GM19025 (cell line): ENCODE data around the gene PDE11A.

Source experiments
- ATAC-seq: cut with Tn5 transposase; IDR thresholded peaks from one replicate; pipeline ENCODE4 v1.9.1; 2021; ENCODE audit warnings: mild to moderate bottlenecking, low read depth, moderate library complexity; ENCODE audit not compliant: unreplicated experiment

The PDE11A gene

DNA sequence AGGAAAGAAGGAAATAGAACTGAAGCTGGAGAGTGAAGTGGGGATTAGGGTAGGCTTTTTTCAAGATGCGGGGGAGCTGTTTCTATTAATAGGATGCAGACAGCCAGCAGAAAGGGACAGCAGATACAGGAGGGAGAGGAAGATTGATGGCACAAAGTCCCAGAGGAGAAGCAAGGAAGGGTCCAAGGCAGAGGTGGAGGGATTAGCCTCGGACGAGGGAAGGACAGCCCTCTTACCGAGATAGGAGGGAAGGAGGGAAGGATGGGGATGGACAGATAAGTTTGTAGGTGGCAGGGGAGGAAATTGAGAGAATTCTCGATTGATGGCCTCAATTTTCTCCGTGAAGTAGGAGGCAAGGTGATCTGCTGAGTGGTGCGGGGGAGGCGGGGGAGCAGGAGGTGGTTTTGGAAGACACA, 362.6 kb downstream of the PDE11A start:
- no peak for ATAC-seq

DNA sequence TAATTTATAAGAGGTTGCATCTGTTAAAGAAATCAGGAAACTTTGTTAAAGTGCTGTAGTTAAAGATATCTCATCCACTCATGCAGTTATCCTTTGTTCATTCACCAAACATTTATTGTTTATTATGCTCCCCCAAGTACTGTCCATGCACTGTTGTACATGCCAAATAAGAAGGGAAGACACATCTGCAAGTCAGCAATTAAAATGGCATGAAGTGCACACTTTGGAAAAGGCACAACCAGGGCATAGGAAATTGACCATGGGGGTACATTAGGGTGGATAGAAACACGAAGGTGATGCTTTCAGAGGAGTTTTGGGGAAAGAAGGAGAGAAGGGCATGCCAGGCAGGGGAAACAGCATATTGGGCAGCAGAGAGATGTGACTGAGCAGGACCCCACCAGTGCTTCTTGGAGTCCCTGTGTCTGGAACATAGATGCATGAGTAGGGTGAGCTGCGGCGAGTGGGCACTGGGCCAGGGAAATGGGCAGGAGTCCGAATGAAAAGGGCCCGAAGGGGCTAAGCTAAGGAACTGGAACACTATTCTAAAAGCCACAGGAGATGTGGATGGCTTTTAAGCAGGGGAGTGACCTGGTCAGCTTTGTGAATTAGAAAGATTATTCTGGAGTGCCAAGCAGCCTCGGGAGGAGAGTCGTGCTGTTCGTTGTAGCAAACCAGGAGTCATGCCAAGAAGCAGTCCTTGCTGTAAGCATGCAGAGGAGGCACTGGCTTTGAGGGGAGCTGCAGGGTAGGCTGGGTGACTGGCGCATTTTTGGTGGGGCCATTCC, 363.7 kb downstream of the PDE11A start:
- ATAC-seq = no peak

DNA sequence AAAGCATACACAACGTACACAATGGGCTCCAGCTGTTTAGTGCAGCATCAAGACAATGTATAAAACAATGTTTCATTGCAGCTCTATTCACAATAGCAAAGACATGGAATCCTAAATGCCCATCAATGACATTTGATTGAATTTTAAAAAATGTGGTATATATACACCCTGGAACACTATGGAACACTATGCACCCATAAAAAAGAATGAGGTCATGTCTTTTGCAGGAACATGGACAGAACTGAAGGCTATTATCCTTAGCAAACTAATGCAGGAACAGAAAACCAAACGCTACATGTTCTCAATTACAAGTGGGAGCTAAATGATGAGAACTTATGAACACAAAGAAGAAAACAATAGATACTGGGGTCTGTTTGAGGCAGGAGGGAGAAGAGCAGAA, 364.5 kb downstream of the PDE11A start:
- ATAC-seq = no peak

DNA sequence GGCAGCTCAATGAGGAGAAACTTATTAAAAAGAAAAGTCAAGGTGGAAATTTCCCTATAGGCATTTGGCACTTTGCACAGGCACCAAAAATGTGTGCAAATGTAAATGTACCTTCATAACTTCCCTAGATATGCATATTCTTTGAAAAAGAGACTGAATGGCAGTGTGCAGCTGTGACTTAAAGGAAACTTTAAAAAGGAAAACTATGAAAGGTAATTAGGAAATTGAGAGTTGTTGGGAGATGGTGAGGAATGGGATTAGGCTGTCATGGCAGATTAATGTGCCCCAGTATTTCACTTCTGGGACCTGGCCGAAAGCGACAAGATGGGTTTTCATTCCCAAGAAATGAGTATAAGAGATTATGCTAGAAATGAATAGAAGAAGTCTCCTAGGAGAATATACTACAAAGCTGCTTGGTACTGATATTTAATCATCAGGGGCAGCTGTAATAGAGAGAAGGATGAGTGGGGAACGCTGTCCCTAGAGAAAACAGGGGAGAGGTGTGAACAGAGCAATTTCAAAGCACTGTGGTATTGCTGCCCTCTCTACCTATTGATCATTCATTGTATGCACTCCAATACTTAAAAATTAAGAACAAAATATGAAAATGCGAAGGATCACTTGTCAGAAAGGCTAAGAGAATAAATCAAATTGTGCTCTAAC, 366.9 kb downstream of the PDE11A start:
- ATAC-seq = no peak

DNA sequence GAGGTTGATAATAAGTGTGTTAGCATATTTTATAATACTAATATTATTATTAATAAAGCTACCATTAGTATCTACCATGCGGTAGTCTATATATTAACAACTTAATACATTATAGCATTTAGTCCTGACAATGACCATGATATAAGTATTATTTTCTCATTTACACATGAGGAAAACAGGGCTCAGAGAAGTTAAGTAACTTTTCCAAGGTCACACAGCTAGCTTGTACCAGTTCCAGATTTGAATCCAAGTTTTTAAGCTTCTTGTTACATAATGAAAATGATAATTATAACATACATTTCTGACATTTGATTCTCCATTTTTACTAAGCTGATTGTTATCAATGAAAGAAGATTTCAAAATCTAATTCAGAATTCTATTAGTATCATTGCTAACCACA, 369.4 kb downstream of the PDE11A start:
- ATAC-seq = no peak

DNA sequence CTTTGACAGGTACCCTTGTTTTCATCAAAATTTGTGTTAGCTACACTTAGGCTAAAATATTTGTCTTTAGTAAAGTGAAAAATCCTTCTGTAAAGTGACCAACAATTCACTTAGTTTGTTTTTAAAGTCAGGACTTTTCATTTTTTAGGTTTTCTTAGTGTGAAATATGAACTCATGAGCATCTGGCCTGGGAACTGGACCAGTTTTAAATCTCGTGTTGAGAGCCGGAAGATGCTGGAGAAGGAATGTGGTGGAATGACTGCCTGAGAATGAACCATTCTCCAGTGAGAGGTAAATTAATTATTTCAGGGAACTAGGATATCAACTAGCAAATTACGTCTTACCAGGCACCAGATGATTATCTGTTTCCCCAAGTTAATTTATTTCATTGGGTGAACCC, 374.3 kb downstream of the PDE11A start:
- no peak for ATAC-seq

DNA sequence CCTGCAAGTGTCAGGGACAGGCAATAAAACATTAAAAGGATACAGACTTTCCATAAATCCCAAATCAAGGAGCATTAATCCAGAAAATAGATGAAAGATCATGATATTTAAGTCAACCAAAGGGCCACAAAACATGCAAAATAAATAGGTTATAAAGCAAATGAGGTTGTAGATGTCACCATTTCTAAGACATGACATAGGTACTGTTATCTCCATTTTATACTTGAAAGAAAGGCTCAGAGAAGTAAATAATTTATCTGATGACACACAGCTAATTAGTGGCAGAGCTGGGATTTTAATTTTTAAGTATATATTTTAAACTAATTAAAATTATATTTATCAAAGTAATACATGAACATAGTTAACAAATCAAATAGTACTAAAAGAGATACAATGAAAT, 378.2 kb downstream of the PDE11A start:
- no peak for ATAC-seq

DNA sequence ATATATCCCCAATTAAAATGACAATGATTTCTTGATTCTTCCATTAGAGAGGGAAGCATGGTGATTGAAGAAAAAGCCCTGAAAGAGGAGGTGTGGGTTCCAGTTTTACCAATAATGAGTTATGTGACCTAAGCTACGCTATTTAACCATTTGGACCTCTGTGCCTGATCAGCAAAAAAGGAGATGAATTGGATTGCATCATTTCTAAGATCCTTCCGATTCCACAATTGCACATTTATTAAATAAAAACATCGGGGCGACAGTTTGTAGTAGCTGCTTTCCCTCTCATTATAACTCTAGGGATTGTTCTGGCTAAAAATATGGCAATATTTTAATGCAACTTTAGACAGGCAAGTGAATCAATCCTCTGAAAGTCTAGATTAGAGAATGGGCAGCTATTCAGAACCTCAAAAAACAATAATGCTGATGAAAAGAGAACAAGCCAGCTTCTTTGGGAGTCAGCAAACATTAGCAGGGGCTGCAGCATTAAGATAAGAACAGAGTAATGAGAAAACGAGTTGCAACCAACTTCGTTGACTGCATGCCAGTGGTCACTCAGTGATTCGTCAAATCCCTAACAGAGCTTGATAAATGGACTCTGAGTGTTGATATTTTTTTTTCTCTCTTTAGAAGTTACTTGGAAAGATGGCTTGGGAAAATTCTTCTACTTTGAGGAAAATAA, 378.8 kb downstream of the PDE11A start:
- no peak for ATAC-seq

DNA sequence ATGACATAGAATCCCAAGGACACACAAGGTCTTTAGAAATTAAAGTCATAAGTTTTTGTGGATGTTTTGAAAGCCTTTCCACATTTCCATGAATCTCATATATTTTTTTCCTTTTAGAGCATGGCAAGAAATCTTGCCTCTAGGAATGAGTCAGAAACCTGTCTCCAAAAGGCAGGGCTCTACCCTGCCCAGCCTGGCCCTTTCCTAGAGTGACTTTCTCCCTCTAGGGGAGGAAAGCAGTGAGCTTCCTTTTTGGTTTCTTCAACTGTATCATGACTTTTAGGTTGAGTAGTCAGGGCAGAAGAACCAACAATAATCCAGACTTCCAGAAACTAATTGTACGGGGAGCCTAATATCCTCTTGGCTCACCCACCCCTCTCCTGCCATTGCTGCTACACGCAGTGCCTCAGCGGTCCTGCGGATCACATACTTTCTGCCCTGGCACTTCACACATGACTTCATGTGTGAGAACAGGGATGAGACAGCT, 379.8 kb downstream of the PDE11A start:
- no peak for ATAC-seq

DNA sequence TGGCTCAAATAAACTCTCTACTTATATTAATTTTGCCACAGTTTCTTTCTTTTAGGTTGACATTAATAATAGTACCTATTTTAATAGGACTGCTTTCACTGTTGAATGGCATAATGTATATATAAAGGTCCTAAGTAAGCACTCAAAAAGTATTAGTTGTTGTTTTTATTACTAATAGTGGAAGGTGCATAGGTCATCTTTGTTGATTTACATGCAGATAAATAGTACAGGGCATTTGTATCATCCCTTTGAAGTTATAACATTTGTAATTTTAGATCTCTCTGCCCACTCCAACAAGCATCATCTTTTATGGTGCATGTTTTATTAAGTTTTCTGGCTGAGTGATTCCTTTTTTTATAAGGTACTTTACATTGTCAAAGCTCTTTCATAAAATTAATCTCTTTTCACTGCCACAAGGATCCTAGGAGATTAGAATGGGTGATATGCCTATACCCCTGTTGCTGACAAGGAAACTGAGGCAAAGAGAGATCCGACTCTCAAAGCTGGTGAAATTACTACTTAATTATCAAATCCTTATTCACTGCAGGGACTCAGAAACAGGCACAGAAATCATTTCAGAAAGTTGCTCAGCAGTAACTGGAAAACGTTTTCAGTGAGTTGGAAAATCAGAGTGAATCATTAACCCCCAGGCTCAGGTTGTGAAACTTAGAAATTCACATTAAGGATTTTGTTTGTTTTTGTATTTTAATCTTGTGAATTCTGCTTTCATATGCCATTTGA, 380.4 kb downstream of the PDE11A start:
- ATAC-seq = no peak

DNA sequence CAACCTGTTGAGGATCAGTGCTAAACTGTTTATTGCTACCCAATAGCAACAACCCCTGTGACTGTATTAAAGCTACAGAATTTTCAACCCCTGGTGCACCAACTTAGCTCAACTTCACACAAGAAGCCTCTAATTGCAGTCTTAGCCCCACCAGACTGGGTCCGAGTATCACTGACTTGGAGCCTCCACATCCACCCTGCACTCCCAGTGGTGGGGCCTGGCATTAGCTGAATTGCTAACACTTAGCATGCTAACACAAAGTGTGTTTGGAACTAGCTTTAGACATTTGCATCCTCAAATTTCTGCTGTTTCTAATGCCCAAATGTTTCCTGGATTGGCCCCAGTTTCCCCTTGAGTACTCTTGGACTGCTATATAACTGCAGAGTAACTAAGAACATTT, 381.4 kb downstream of the PDE11A start:
- ATAC-seq = no peak

DNA sequence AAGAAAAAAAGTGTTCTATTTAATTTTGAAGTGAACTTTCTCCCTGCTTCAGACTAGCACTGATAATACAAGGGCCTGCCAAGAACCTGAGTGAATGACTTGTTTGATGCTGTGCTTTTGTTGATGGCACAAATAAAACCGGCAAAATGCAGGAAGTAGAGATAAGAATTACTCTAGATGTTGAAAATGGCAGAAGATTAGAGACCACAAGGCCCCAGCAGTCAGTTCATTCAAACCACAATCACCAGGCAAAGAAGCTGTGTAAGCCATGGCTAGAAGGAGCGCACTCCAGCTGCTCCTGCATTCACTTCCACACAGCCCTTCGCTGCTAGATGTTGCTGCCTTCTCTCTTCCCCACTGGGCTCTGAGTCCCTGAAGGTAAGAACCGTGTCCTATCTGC, 383.0 kb downstream of the PDE11A start:
- no peak for ATAC-seq

DNA sequence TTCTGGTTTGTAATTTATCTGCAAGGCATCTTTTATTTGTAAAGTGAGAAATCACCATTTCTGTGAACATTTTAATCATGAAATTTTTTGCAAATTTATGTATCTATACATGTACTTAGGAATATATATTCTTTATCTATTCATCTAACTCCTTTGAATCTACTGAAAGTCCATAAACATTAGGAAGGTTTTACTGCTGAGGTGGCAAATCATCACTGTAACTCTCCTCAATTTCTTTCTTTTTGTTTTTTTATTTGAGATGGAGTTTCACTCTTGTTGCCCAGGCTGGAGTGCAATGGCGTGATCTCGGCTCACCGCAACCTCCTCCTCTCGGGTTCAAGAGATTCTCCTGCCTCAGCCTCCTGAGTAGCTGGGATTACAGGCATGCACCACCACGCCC, 383.7 kb downstream of the PDE11A start:
- no peak for ATAC-seq

DNA sequence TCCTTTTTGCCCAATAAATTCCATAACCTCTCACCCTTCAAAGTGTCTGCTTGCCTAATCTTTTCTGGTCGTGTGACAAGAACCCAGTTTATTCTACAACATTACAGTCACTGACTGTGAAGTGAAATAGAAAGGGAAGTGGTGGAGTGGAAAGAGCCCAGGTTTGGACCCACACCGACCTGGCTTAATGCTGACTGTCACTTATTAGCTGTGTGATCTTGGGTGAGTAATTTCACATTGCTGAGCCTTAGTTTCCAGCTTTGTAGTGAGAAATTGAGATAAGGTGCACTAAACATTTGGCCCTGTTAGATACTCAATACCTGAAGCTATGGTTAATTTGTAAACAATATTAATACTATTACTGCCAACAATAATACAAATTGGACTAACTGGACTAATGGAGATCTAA, 388.9 kb downstream of the PDE11A start:
- ATAC-seq = no peak

DNA sequence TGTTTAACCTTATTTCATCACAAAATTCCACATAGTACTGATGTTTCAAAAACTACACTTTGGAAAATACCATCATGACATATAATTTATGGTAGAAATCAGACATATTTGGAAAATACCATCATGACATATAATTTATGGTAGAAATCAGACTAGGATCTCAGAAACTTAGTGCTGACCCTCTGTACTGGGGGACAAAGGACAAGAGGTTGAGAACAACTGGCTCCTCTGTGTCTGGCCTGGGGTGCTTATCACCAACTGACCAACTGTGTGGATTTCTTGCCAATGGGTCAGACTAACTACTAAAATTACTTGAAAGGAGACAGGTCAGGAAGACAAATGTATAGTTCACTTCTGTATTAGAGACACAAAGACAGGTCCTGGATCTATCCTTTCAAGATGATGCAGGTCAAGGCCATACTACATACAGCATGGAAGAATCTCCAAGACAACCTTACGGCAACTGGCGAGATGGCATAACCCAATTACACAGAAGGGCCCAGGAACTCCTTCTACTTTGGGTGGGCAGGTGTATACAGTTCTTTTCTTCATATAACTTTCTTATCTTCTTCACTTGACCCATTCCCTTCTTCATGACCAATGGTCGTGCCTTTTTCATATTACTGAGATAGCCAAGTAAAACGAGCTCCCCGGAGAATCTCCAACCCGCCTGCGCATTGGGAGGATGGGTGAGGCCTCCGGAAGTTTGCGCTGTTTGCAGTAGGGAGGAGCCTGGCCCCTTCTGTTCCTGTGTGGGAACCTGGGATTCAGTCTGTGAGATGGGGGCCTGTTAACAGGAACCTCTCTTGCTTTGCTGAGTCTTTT, 389.5 kb downstream of the PDE11A start:
- ATAC-seq = no peak

DNA sequence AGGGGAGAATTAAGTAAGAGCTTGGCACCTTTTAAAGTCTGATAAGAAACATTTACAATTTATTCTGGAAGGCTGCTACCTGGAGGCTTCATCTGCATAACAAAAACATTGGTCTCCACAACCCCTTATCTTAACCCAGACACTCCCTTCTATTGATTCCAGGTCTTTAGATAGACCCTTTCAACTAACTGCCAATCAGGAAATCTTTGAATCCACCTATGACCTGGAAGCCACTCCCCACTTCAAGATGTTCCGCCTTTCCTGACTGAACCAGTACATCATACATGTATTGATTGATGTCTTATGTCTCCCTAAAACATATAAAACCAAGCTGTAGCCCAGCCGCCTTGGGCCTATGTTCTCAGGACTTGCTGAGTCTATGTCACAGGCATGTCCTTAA, 390.6 kb downstream of the PDE11A start:
- ATAC-seq = no peak

DNA sequence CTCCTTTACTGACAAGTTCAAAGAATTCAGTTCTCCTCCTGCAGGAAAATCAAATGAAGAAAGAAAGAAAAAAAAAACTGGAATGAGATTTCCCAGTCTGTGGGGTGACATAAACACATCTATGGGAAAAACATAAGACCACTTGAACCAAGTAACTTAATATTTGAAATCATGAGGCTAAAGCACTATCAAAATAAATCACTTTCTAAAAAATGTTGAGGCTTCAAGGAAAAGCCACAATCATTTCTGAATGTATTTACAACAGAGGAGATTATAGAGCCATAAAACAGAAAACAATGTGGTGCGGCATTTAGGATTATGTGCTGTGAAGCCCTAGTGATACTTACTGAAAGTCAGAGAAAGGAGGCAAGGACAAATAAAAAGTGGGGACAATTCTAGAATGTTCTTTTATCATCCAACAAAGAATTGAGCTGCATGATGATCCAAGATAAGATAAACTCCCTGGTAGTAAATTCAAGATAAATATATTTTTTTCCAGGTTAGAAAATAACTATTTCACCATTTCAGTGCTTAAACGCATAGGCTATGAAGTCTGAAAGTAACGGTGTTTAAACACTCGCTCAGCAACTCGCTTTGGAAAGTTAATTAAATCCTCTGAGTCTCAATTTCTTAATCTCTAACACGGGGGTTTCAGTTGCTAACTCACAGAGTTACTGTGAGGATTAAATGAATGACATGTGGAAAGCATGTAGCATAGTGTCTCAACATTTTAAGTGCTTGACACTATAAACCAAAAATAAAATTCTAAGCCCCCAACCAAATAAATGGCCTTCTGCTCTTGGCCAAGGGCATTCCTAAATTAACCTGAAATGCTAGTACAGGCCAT, 391.5 kb downstream of the PDE11A start:
- ATAC-seq = no peak

DNA sequence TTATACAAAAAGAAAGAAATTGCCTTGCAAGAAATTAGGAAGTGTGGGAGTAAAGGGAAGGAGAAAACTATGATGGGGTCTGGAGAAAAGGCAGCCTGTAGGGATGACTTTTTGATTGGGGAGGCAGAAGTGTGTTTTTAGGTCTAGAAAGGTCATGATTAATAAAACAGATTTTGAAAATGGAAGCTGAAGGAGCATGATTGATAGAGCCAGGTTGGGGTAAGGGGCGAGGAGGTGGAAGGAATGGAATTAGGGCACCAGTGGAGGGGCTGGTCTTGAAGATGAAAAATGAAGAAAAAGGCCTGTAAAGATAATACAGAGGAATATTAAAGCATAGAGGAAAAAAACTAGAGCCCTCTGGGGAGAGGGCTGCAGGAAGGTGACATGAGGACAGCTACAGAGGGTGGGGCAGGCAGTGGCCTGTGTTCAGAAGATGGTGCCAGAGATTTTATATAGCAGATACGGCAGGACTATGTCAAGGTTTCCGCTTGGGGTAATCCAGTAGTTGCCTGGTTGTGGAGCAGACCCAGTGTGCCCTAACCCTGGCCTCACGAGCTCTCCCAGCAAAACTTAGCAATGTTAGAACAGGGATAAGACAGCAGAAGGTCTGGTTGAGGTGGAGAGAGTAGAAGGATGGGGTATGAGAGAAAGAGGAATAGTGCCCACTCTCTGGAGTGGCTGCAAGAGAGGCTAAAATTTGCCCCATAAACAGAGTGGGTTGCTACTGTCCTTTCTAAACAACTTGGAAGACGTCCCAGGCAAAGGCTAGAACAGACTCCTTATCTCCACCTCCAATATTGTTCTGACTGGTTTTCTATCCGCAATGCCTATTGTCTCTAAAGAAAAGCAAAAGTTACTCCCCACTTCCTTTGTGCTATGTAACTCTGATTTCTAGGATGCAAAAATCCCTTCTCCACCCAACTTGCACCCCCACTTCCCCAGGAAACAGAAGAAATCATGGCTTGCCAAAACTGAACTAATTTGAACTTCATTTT, 392.7 kb downstream of the PDE11A start:
- ATAC-seq = no peak
